Sigmoid colon (tissue), 7 donors: ENCODE results near the gene ABCD3. TPM values are rescaled to one million over a fixed set of nuclear protein-coding genes. Genes with fewer than 3 reads are reported as not detected.

Source experiments
- DNase-seq: peaks from one replicate; pipeline ENCODE4 v3.0.0-alpha.2; 2019
- H3K27ac ChIP-seq, 4 donors: fragments of 200-600 bp; sonication (generic); one replicate each; pipeline ENCODE4 v1.5.1; 2016 to 2019; ENCODE audit warnings: mild to moderate bottlenecking in 1 of 4
- H3K27me3 ChIP-seq, 3 donors: fragments of 200-600 bp; sonication (generic); one replicate each; pipeline ENCODE4 v1.5.1; 2019; ENCODE audit warnings: mild to moderate bottlenecking in 1 of 3
- H3K36me3 ChIP-seq, 4 donors: fragments of 200-600 bp; sonication (generic); one replicate each; pipeline ENCODE4 v1.5.1; 2016 to 2019
- H3K4me1 ChIP-seq, 4 donors: fragments of 200-600 bp; sonication (generic); one replicate each; pipeline ENCODE4 v1.5.1; 2017 to 2019
- H3K4me3 ChIP-seq, 4 donors: fragments of 200-600 bp; sonication (generic); one replicate each; pipeline ENCODE4 v1.5.1; 2017 to 2019; ENCODE audit warnings: mild to moderate bottlenecking in 2 of 4, moderate library complexity in 1 of 4
- H3K9me3 ChIP-seq, 4 donors: fragments of 200-600 bp in 3 of 4; sonication (generic) in 3 of 4; one replicate each; pipeline versions ENCODE4 v1.5.1 to v1.6.1; 2013 to 2019
- CTCF ChIP-seq, 4 experiments: fragments of 450-650 bp in 3 of 4; fragments of 200-600 bp in 1 of 4; IDR thresholded peaks; one replicate each; pipeline ENCODE4 v1.5.1; 2016 to 2019; ENCODE audit warnings: antibody characterized with exemption in 4 of 4, mild to moderate bottlenecking in 3 of 4, moderate library complexity in 2 of 4
- EP300 ChIP-seq, 4 donors: sonication (generic); formaldehyde crosslinking; IDR thresholded peaks; one replicate each; pipeline ENCODE4 v1.6.1; 2017; ENCODE audit warnings: antibody characterized with exemption in 4 of 4
- POLR2A ChIP-seq, 2 donors: fragments of 450-650 bp; IDR thresholded peaks; one replicate each; pipeline ENCODE4 v1.6.1; 2016; ENCODE audit warnings: antibody characterized with exemption in 2 of 2, mild to moderate bottlenecking in 2 of 2, moderate library complexity in 2 of 2
- POLR2AphosphoS5 ChIP-seq, 4 donors: sonication (generic); formaldehyde crosslinking; IDR thresholded peaks; one replicate each; pipeline ENCODE4 v1.6.1; 2017; ENCODE audit warnings: antibody characterized with exemption in 4 of 4
- WGBS, 2 donors: extraction: QIAGEN DNeasy Blood & Tissue Kit; methylation state at CpG; one replicate each; pipeline ENCODE4 v1.1.7; 2013; 5-methylcytosine and 5-hydroxymethylcytosine counted together
- intact Hi-C: fragments of 100-400 bp; cut with DNase I; formaldehyde crosslinking; loops from one replicate; pipeline ENCODE4 v1.15.1; 2023
- polyA plus RNA-seq, 3 donors: library from polyadenylated mRNA; stranded (reverse); fragments of 200-250 nt; gene quantifications; one replicate each; pipeline ENCODE4 v1.2.3, GENCODE V29; 2013
- total RNA-seq, 4 donors: library from RNA; depleted of rRNA; stranded (reverse); fragments of >200 nt; gene quantifications; one replicate each; pipeline ENCODE4 v1.1.0, GENCODE V29; 2016
- donor health status: healthy with polysubstance abuse.
- donor health status: Bipolar disorder and iron deficiency.
- donor health status: healthy.

Gene ABCD3
- total and polyA plus RNA-seq, 7 donors: 21.0 to 55.6 (median 33.5) TPM

GRCh38 chr1:94398356-94398755, 19.8 kb upstream of the ABCD3 start:
- H3K27ac ChIP-seq: no peak overlapping the region
- H3K36me3 ChIP-seq: no peaks in the 10 kb centered on the region
- WGBS, 2 donors: 95 to 96% methylated on average over 5 of the region's 5 CpGs
- no peaks in the 10 kb centered on the region for H3K4me1 ChIP-seq
- no peak overlapping the region for H3K4me3 ChIP-seq
- intact Hi-C loops: loop anchor here (5.0 kb wide), 1 partner anchor 64 kb away; no protein-coding TSS in a partner anchor
- no peaks in the 10 kb centered on the region for H3K9me3 ChIP-seq
- DNase-seq: no peak
- no peaks in the 10 kb centered on the region for H3K27me3 ChIP-seq
- TF ChIP-seq EP300 (IDR thresholded peaks at IDR 0.05) (no peak), POLR2AphosphoS5 (IDR thresholded peaks at IDR 0.05) (no peak), CTCF (IDR thresholded peaks at IDR 0.05) (no peak), POLR2A (IDR thresholded peaks at IDR 0.05) (no peak)

- Histone ChIP-seq H3K9me3 (no peaks in the 10 kb centered on the region), H3K4me1 (no peaks in the 10 kb centered on the region), H3K4me3 (no peak overlapping the region), H3K27ac (no peak overlapping the region), H3K27me3 (no peaks in the 10 kb centered on the region), H3K36me3 (no peaks in the 10 kb centered on the region)
- no peak for DNase-seq
- 56 to 79% methylated on average over 3 of the region's 3 CpGs for WGBS, 2 donors
- TF ChIP-seq POLR2AphosphoS5 (IDR thresholded peaks at IDR 0.05): no peak
- TF ChIP-seq POLR2A (IDR thresholded peaks at IDR 0.05): no peak
- TF ChIP-seq CTCF (IDR thresholded peaks at IDR 0.05): no peak
- TF ChIP-seq EP300 (IDR thresholded peaks at IDR 0.05): no peak
- intact Hi-C loops: loop anchor here (5.0 kb wide), 1 partner anchor 63 kb away; no protein-coding TSS in a partner anchor
These were observed 18.7 kb upstream of the ABCD3 start for GRCh38 chr1:94399453-94399852.

GRCh38 chr1:94401206-94401605, 17.0 kb upstream of the ABCD3 start:
- no peaks in the 10 kb centered on the region for H3K27me3 ChIP-seq
- WGBS, 2 donors: 93 to 95% methylated on average over 4 of the region's 4 CpGs
- H3K4me3 ChIP-seq: no peak overlapping the region
- no peaks in the 10 kb centered on the region for H3K9me3 ChIP-seq
- no peak for TF ChIP-seq EP300 (IDR thresholded peaks at IDR 0.05)
- no peak for TF ChIP-seq CTCF (IDR thresholded peaks at IDR 0.05)
- TF ChIP-seq POLR2AphosphoS5 (IDR thresholded peaks at IDR 0.05): no peak
- no peak for TF ChIP-seq POLR2A (IDR thresholded peaks at IDR 0.05)
- no peaks in the 10 kb centered on the region for H3K4me1 ChIP-seq
- intact Hi-C loops: no loop called here
- no peak for DNase-seq
- no peak overlapping the region for H3K27ac ChIP-seq
- no peaks in the 10 kb centered on the region for H3K36me3 ChIP-seq

GRCh38 chr1:94406446-94406845, 11.7 kb upstream of the ABCD3 start:
- TF ChIP-seq EP300 (IDR thresholded peaks at IDR 0.05) (no peak), CTCF (IDR thresholded peaks at IDR 0.05) (no peak), POLR2A (IDR thresholded peaks at IDR 0.05) (no peak), POLR2AphosphoS5 (IDR thresholded peaks at IDR 0.05) (no peak)
- Histone ChIP-seq H3K9me3 (no peaks in the 10 kb centered on the region), H3K36me3 (no peaks in the 10 kb centered on the region), H3K4me1 (no peaks in the 10 kb centered on the region), H3K27me3 (no peaks in the 10 kb centered on the region), H3K27ac (no peak overlapping the region), H3K4me3 (no peak overlapping the region)
- 24 to 64% methylated on average over 4 of the region's 4 CpGs for WGBS, 2 donors
- intact Hi-C loops: no loop called here
- DNase-seq: no peak
